ENCODE results near the gene ASAP2.

ASAP2 gene

DNA sequence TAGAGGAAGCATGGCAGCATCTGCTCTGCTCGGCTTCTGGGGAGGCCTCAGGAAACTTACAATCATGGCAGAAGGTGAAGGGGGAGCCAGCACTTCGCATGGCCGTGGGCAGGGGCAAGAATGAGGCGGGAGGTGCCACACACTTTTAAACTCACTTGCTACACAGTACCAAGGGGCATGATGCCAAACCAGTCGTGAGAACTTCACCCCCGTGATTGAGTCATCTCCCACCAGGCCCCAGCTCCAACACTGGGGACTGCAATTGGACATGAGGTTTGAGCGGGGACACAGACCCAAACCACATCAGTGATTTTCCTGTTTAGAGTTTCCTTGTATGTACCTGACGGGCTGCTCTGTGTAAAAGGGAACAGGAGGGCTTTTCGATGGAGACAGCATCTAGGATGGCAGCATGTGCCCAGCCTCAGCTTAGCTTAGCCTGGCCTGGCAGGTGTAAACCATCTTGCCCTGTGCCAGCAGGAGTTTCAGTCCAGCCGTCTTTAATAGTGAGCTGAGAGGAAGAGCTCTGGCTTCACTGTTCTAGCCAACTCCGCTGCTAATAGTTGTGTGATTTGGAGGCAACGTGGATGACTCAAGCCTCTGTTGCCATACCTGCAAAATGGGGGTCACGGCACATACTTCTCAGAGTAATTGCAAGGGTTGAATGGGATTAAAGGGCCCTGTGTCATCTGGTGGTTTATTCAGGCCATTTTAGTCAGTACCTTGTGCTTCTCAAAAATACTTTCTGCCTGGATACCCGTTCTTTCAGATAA is 101.8 kb downstream of the ASAP2 start:
- DNase-seq (ENCODE audit: low spot score) = no peak
- in situ Hi-C loops (cut with MboI; ENCODE audit: low pct_unique_long_range_greater_than_20kb, low sequenced_read_pairs, unreplicated experiment) = no loop called here
- TF ChIP-seq, protein P1, sequence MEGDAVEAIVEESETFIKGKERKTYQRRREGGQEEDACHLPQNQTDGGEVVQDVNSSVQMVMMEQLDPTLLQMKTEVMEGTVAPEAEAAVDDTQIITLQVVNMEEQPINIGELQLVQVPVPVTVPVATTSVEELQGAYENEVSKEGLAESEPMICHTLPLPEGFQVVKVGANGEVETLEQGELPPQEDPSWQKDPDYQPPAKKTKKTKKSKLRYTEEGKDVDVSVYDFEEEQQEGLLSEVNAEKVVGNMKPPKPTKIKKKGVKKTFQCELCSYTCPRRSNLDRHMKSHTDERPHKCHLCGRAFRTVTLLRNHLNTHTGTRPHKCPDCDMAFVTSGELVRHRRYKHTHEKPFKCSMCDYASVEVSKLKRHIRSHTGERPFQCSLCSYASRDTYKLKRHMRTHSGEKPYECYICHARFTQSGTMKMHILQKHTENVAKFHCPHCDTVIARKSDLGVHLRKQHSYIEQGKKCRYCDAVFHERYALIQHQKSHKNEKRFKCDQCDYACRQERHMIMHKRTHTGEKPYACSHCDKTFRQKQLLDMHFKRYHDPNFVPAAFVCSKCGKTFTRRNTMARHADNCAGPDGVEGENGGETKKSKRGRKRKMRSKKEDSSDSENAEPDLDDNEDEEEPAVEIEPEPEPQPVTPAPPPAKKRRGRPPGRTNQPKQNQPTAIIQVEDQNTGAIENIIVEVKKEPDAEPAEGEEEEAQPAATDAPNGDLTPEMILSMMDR (IDR thresholded peaks at IDR 0.05; ENCODE audit: extremely low read depth, insufficient read depth, missing control alignments) = no peak

GRCh38 chr2:9309147-9309546 is 102.5 kb downstream of the ASAP2 start:
- in situ Hi-C loops (cut with MboI; ENCODE audit: low pct_unique_long_range_greater_than_20kb, low sequenced_read_pairs, unreplicated experiment) = no loop called here
- TF ChIP-seq, protein P1 (IDR thresholded peaks at IDR 0.05; ENCODE audit: extremely low read depth, insufficient read depth, missing control alignments) = no peak
- no peak for DNase-seq (ENCODE audit: low spot score)

DNA sequence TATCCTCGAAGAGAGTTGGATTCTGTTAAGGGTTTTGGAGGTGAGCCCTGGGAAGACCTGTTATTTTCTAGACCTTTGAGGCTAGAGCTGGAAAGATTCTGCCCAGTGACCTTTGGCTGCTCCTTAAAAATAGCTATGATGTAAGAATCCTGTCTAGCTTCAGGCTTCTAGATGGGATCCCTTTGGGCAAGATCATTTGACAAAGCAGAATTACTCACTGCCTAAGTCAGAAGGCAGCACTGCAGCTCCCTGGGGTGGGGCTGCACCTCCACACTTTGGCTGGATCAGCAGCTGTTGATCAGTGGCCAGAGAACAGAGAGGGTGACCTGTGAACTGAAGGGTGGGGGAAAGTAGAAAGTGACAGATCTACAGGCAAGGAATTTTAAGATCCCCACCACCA is 103.8 kb downstream of the ASAP2 start:
- no peak for DNase-seq (ENCODE audit: low spot score)
- TF ChIP-seq, protein P1 (IDR thresholded peaks at IDR 0.05; ENCODE audit: extremely low read depth, insufficient read depth, missing control alignments) = no peak
- in situ Hi-C loops (cut with MboI; ENCODE audit: low pct_unique_long_range_greater_than_20kb, low sequenced_read_pairs, unreplicated experiment) = no loop called here

- TF ChIP-seq, protein P1 (IDR thresholded peaks at IDR 0.05; ENCODE audit: extremely low read depth, insufficient read depth, missing control alignments) = no peak
- in situ Hi-C loops (cut with MboI; ENCODE audit: low pct_unique_long_range_greater_than_20kb, low sequenced_read_pairs, unreplicated experiment) = no loop called here
- no peak for DNase-seq (ENCODE audit: low spot score)
Measured at GRCh38 chr2:9310798-9311197, 104.2 kb downstream of the ASAP2 start.

GRCh38 chr2:9311488-9311887 is 104.9 kb downstream of the ASAP2 start:
- TF ChIP-seq, protein P1 (IDR thresholded peaks at IDR 0.05; ENCODE audit: extremely low read depth, insufficient read depth, missing control alignments) = no peak
- in situ Hi-C loops (cut with MboI; ENCODE audit: low pct_unique_long_range_greater_than_20kb, low sequenced_read_pairs, unreplicated experiment) = no loop called here
- no peak for DNase-seq (ENCODE audit: low spot score)

DNA sequence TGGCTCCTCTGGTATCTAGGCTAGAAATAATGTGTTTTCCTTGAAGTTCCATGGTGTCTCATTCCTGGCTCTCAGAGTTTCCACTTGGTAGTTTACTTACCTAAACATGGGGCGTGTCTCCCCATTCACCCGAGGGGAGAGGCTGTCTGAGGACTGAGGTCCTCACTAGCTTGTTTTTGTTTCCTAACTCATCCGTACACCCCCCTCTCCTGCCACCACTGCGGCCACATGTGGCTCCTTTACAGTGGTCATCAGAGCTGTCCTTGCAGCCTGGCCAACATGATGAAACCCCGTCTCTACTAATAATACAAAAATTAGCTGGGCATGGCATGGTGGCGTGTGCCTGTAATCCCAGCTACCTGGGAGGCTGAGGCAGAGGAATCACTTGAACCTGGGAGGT is 106.0 kb downstream of the ASAP2 start:
- in situ Hi-C loops (cut with MboI; ENCODE audit: low pct_unique_long_range_greater_than_20kb, low sequenced_read_pairs, unreplicated experiment) = no loop called here
- TF ChIP-seq, protein P1 (IDR thresholded peaks at IDR 0.05; ENCODE audit: extremely low read depth, insufficient read depth, missing control alignments) = no peak
- no peak for DNase-seq (ENCODE audit: low spot score)

All from GM13977 (cell line).